ENCODE measurements around the gene DMAC2L. TPM values are rescaled to one million over a fixed set of nuclear protein-coding genes. Genes with fewer than 3 reads are reported as not detected.

DMAC2L gene
- total RNA-seq, 1 donor from 2014 or later, result 13.9 TPM

DNA sequence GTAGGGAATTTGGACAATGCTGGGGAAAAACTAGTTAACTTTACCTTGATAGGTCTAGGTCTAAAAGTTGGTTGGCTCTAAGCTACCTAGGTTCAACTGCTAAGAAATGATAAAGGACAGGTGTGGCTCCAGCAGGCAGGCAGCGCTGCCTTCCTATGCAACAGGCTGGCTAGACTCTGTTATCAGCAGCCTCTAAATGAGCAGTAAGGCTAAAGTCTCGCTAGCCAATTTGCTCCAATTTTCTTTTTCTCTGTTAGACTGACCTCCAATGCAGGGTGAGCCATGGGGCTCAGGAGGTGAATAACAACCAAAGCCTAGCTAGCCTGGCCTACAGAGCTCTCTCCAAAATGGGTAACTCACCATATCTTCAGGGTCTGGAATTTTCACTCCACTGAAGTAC lies 26.5 kb downstream of the DMAC2L start:
- no peaks in the 10 kb centered on the region for H3K27me3 Mint-ChIP-seq
- no peak for TF ChIP-seq CTCF (conservative IDR thresholded peaks at IDR 0.05)
- H3K27ac Mint-ChIP-seq, result no peak overlapping the region
- DNase-seq (ENCODE audit: extremely low spot score, unreplicated experiment), result no peak
- H3K36me3 Mint-ChIP-seq, result no peaks in the 10 kb centered on the region
- peaks cover 27% of the 10 kb centered on the region for H3K4me1 Mint-ChIP-seq (ENCODE audit: unreplicated experiment)
- H3K4me3 Mint-ChIP-seq, result no peak overlapping the region
- no peaks in the 10 kb centered on the region for H3K9me3 Mint-ChIP-seq

- no peak for TF ChIP-seq CTCF (conservative IDR thresholded peaks at IDR 0.05)
- H3K36me3 Mint-ChIP-seq, result no peaks in the 10 kb centered on the region
- no peak for DNase-seq (ENCODE audit: extremely low spot score, unreplicated experiment)
- no peaks in the 10 kb centered on the region for H3K9me3 Mint-ChIP-seq
- no peaks in the 10 kb centered on the region for H3K27me3 Mint-ChIP-seq
- peaks cover 27% of the 10 kb centered on the region for H3K4me1 Mint-ChIP-seq (ENCODE audit: unreplicated experiment)
- no peak overlapping the region for H3K27ac Mint-ChIP-seq
- H3K4me3 Mint-ChIP-seq, result no peak overlapping the region
Measured at GRCh38 chr14:50339178-50339804, 27.2 kb downstream of the DMAC2L start.

DNA sequence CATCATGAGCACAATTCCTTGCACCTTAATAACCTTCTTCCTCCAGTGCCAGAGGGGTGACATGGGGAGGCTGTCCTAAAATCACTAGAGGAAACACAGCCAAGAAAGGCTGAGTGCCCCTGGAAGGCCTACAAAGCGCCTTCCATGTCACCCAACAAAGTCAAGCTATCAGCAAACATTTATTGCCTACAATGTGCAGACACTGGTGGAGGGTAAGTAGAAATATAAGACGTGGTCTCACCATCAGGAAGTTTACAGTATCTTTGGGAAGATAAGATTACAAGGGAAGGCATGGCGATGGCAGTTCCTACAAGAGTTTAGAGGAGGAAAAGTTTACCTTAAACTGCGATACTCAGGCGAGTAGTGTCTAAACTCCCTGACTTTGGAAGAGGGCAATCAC lies 27.9 kb downstream of the DMAC2L start:
- no peak for DNase-seq (ENCODE audit: extremely low spot score, unreplicated experiment)
- no peak overlapping the region for H3K27ac Mint-ChIP-seq
- H3K9me3 Mint-ChIP-seq, result no peaks in the 10 kb centered on the region
- H3K4me3 Mint-ChIP-seq, result no peak overlapping the region
- peaks cover 22% of the 10 kb centered on the region for H3K4me1 Mint-ChIP-seq (ENCODE audit: unreplicated experiment)
- no peak for TF ChIP-seq CTCF (conservative IDR thresholded peaks at IDR 0.05)
- H3K27me3 Mint-ChIP-seq, result no peaks in the 10 kb centered on the region
- no peaks in the 10 kb centered on the region for H3K36me3 Mint-ChIP-seq

GRCh38 chr14:50340963-50341362 lies 28.8 kb downstream of the DMAC2L start:
- Mint-ChIP-seq H3K27ac (no peak overlapping the region), H3K36me3 (no peaks in the 10 kb centered on the region), H3K4me3 (no peak overlapping the region), H3K4me1 (ENCODE audit: unreplicated experiment) (peaks cover 17% of the 10 kb centered on the region), H3K27me3 (no peaks in the 10 kb centered on the region), H3K9me3 (no peaks in the 10 kb centered on the region)
- no peak for DNase-seq (ENCODE audit: extremely low spot score, unreplicated experiment)
- peak; percentile 47 for TF ChIP-seq CTCF (conservative IDR thresholded peaks at IDR 0.05)

- Mint-ChIP-seq H3K4me3 (no peak overlapping the region), H3K27ac (peak overlapping the region; percentile 56), H3K36me3 (no peaks in the 10 kb centered on the region), H3K4me1 (ENCODE audit: unreplicated experiment) (peaks cover 15% of the 10 kb centered on the region), H3K27me3 (no peaks in the 10 kb centered on the region), H3K9me3 (peaks cover 2% of the 10 kb centered on the region)
- no peak for DNase-seq (ENCODE audit: extremely low spot score, unreplicated experiment)
- no peak for TF ChIP-seq CTCF (conservative IDR thresholded peaks at IDR 0.05)
Measured at GRCh38 chr14:50342221-50343078, 30.3 kb downstream of the DMAC2L start.

Measured in type B pancreatic cell (in vitro differentiated cells).